Fibroblast of lung (primary cell): ENCODE results near the gene INSYN2A. TPM values are rescaled to one million over a fixed set of nuclear protein-coding genes. Genes with fewer than 3 reads are reported as not detected.

Experiments used
- DNase-seq, 2 donors: peaks; one replicate each; pipeline versions ENCODE4 v3.0.0 to v3.0.0-alpha.2; 2010; ENCODE audit warnings: low read depth in 2 of 2
- H2AFZ ChIP-seq: 2 replicates; pipeline ENCODE4 v1.5.1; 2012; ENCODE audit warnings: low read length, control low read depth, inconsistent platforms
- H3K27ac ChIP-seq: 2 replicates; pipeline ENCODE4 v1.5.1; 2011; ENCODE audit warnings: low read length, control low read depth; ENCODE audit not compliant: insufficient read depth
- H3K27me3 ChIP-seq: 2 replicates; pipeline ENCODE4 v1.5.1; 2011; ENCODE audit warnings: mild to moderate bottlenecking, low read length; ENCODE audit not compliant: control insufficient read depth, insufficient read depth
- H3K36me3 ChIP-seq: 2 replicates; pipeline ENCODE4 v1.5.1; 2011; ENCODE audit warnings: low read length; ENCODE audit not compliant: control insufficient read depth, insufficient read depth
- H3K4me1 ChIP-seq: 2 replicates; pipeline ENCODE4 v1.5.1; 2011; ENCODE audit warnings: low read length; ENCODE audit not compliant: control insufficient read depth, insufficient read depth; ENCODE audit errors: extremely low read depth
- H3K4me2 ChIP-seq: 2 replicates; pipeline ENCODE4 v1.5.1; 2011; ENCODE audit warnings: low read length, control low read depth; ENCODE audit not compliant: insufficient read depth; ENCODE audit errors: extremely low read depth
- H3K4me3 ChIP-seq, 4 experiments: fragments of 200-600 bp in 1 of 4; sonication (generic) in 1 of 4; replicated peaks in 1 of 4; 2 replicates each; pipeline ENCODE4 v1.5.1; 2011 to 2016; ENCODE audit warnings: low read length in 4 of 4, low read depth in 3 of 4, mild to moderate bottlenecking in 3 of 4, control low read depth in 2 of 4, inconsistent platforms in 1 of 4, mixed read lengths in 1 of 4; ENCODE audit not compliant: insufficient read depth in 1 of 4; ENCODE audit errors: control extremely low read depth in 1 of 4
- H3K79me2 ChIP-seq: 2 replicates; pipeline ENCODE4 v1.5.1; 2012; ENCODE audit warnings: mild to moderate bottlenecking, low read length, inconsistent platforms; ENCODE audit not compliant: control insufficient read depth, insufficient read depth
- H3K9ac ChIP-seq: 2 replicates; pipeline ENCODE4 v1.5.1; 2011; ENCODE audit warnings: mild to moderate bottlenecking, low read length, control low read depth; ENCODE audit not compliant: insufficient read depth
- H3K9me3 ChIP-seq: 2 replicates; pipeline ENCODE4 v1.5.1; 2012; ENCODE audit warnings: low read depth, low read length; ENCODE audit not compliant: control insufficient read depth, insufficient read depth
- H4K20me1 ChIP-seq: 2 replicates; pipeline ENCODE4 v1.5.1; 2011; ENCODE audit warnings: low read length; ENCODE audit not compliant: control insufficient read depth, insufficient read depth; ENCODE audit errors: extremely low read depth
- CTCF ChIP-seq, 2 donors: IDR thresholded peaks in 1 of 2; conservative IDR thresholded peaks in 1 of 2; 1 replicate in 1 of 2; 2 replicates in 1 of 2; pipeline ENCODE4 v1.5.1; 2011 to 2012; ENCODE audit warnings: low read length in 2 of 2, control low read depth in 1 of 2, inconsistent platforms in 1 of 2, low read depth in 1 of 2, mild to moderate bottlenecking in 1 of 2
- EZH2 ChIP-seq: IDR thresholded peaks from 2 replicates; pipeline ENCODE4 v1.5.1; 2012; ENCODE audit warnings: low read length, control low read depth, mild to moderate bottlenecking; ENCODE audit errors: missing control alignments
- polyA plus RNA-seq, 2 donors: library from polyadenylated mRNA; depleted of rRNA in 1 of 2; stranded (reverse) in 1 of 2; unstranded in 1 of 2; fragments of >200 nt; gene quantifications; 2 replicates each; pipeline ENCODE4 v1.2.1, GENCODE V29; 2011 to 2012; ENCODE audit warnings: missing spikeins in 1 of 2
- total RNA-seq: library from RNA; depleted of rRNA; stranded (reverse); fragments of >200 nt; gene quantifications from 2 replicates; pipeline ENCODE4 v1.2.1, GENCODE V29; 2014

INSYN2A gene
- total and polyA plus RNA-seq, 2 donors (not counting 1 experiment from before 2014, with no cell fraction given) = 0.05 to 0.66 TPM

DNA sequence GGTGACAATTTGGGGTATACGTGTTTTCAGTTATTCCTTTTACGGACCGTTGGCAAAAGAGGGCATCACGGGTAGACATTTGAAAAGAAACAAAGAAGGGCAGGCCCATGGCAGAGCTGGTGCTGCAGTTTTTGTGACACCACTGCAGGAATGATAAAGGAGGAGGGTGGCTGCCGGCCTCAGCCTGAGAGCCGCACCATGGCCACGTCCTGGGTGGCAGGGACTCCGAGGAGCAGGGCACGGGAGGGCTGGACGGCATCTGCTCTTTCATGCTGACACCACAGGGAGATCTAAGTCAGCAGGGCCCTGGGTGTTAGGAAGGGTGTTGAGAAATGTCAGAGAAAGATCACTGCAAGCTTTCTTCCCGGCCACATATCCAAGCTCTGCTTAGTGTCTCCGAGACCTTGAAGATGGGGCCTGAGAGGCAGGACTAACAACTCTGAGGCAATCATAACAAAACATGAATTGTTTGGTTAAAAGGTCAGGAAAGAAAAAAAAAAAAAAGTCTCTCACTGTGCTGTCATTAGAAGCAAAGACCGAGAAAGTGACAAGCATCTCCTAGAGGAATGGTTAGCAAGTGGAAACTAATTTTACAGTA, 36.6 kb downstream of the INSYN2A start:
- no peaks in the 10 kb centered on the region for H3K9me3 ChIP-seq
- no peaks in the 10 kb centered on the region for H3K27me3 ChIP-seq
- TF ChIP-seq CTCF (conservative IDR thresholded peaks at IDR 0.05 in 1 of 2, IDR thresholded peaks at IDR 0.05 in 1 of 2; ENCODE audit: low read depth in 1 of 2, low read length in 2 of 2) = no peak
- TF ChIP-seq EZH2 = no peak
- no peaks in the 10 kb centered on the region for H3K36me3 ChIP-seq
- no peaks in the 10 kb centered on the region for H3K79me2 ChIP-seq
- H3K27ac ChIP-seq = no peak overlapping the region
- H4K20me1 ChIP-seq = no peaks in the 10 kb centered on the region
- no peak overlapping the region for H2AFZ ChIP-seq
- DNase-seq = no peak
- no peak overlapping the region for H3K9ac ChIP-seq
- no peak overlapping the region for H3K4me2 ChIP-seq
- no peak overlapping the region for H3K4me3 ChIP-seq
- no peaks in the 10 kb centered on the region for H3K4me1 ChIP-seq

- no peaks in the 10 kb centered on the region for H3K9me3 ChIP-seq
- TF ChIP-seq EZH2 = no peak
- TF ChIP-seq CTCF (conservative IDR thresholded peaks at IDR 0.05 in 1 of 2, IDR thresholded peaks at IDR 0.05 in 1 of 2; ENCODE audit: low read depth in 1 of 2, low read length in 2 of 2) = no peak
- H3K79me2 ChIP-seq = no peaks in the 10 kb centered on the region
- no peak overlapping the region for H3K4me2 ChIP-seq
- no peaks in the 10 kb centered on the region for H4K20me1 ChIP-seq
- H3K36me3 ChIP-seq = no peaks in the 10 kb centered on the region
- no peak overlapping the region for H2AFZ ChIP-seq
- H3K27ac ChIP-seq = no peak overlapping the region
- no peak overlapping the region for H3K4me3 ChIP-seq
- H3K27me3 ChIP-seq = no peaks in the 10 kb centered on the region
- H3K4me1 ChIP-seq = no peaks in the 10 kb centered on the region
- no peak overlapping the region for H3K9ac ChIP-seq
- no peak for DNase-seq
These were observed 37.7 kb downstream of the INSYN2A start for GRCh38 chr10:127158662-127159061.

DNA sequence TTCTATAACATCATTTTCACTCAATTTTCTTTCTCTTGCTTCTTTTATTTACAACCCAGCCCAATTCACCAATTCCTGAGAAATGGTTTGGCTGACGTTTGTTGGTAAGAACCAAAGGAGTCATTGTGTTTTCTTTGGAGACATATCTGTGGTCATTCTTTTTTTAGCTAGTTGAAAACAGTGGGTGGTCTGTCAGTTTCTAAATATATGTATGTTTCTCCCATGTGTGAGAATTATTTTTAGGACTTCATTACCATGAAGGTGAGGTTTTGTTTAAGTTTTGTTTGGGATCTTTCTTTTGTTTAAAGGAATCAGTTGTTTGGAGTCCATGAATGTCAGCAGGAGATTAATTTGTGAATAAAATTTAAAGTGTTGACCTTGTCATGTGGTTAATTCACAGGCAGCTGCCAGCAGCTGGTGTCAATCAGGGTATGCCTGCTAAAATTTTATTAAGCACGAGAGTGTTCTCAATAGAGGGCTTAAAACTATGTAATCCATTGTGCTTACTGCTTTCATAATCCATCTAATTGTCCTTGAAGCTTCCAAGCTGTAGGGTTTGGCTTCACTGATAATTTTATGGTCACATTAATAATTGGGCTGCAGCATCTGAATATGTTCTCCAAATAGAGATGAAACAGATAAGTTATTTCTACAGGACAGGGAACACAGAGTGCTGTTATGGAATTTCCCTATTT, 38.7 kb downstream of the INSYN2A start:
- Histone ChIP-seq H3K4me2 (no peak overlapping the region), H3K9me3 (no peaks in the 10 kb centered on the region), H3K4me1 (peaks cover 2% of the 10 kb centered on the region), H3K9ac (no peak overlapping the region), H3K27ac (no peak overlapping the region), H3K79me2 (no peaks in the 10 kb centered on the region), H4K20me1 (no peaks in the 10 kb centered on the region), H3K4me3 (no peak overlapping the region), H3K27me3 (no peaks in the 10 kb centered on the region), H2AFZ (no peak overlapping the region), H3K36me3 (no peaks in the 10 kb centered on the region)
- peak; percentile 65 to 72 for DNase-seq
- TF ChIP-seq CTCF (conservative IDR thresholded peaks at IDR 0.05 in 1 of 2, IDR thresholded peaks at IDR 0.05 in 1 of 2; ENCODE audit: low read depth in 1 of 2, low read length in 2 of 2) (no peak), EZH2 (no peak)
